OCI-LY7 (cell line): ENCODE measurements around the gene AHCYL1.

Experiments used
- EZH2phosphoT487 ChIP-seq: fragments of 200-600 bp; sonication (generic); IDR thresholded peaks from 2 replicates; pipeline ENCODE4 v1.6.1; 2018; ENCODE audit warnings: low read depth, borderline replicate concordance, mild to moderate bottlenecking, mixed run types, antibody characterized with exemption, low read length, moderate library complexity, mixed read lengths
- TF ChIP-seq, protein P1 (sequence below): fragments of 200-600 bp; sonication (generic); conservative IDR thresholded peaks from 2 replicates; pipeline ENCODE4 v1.5.1; 2014; ENCODE audit warnings: mild to moderate bottlenecking, antibody characterized with exemption, low read length, moderate library complexity, mixed read lengths

DNA sequence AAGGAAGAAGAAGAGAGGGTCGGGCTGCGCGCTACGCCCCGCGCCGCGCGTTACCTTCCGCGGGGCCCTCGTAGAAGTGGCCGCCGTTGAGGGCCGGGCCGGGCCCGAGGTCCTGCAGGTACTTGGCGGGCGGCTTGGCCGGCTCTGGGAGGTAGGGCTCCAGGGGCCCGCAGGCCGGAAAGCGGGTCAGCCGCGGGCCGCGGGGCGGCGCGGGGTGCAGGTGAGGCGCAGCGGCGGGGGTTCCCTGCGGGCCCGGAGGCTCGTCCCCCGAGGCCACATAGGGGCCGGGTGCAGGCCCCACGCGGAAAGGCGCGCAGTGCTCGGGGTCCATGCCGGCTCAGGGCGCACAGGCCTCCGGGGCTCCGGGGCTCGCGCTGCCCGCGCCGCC lies 85.7 kb downstream of the AHCYL1 start:
- TF ChIP-seq, protein P1, sequence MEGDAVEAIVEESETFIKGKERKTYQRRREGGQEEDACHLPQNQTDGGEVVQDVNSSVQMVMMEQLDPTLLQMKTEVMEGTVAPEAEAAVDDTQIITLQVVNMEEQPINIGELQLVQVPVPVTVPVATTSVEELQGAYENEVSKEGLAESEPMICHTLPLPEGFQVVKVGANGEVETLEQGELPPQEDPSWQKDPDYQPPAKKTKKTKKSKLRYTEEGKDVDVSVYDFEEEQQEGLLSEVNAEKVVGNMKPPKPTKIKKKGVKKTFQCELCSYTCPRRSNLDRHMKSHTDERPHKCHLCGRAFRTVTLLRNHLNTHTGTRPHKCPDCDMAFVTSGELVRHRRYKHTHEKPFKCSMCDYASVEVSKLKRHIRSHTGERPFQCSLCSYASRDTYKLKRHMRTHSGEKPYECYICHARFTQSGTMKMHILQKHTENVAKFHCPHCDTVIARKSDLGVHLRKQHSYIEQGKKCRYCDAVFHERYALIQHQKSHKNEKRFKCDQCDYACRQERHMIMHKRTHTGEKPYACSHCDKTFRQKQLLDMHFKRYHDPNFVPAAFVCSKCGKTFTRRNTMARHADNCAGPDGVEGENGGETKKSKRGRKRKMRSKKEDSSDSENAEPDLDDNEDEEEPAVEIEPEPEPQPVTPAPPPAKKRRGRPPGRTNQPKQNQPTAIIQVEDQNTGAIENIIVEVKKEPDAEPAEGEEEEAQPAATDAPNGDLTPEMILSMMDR, result no peak
- no peak for TF ChIP-seq EZH2phosphoT487
